ENCODE measurements around the gene GRM2.

DNA sequence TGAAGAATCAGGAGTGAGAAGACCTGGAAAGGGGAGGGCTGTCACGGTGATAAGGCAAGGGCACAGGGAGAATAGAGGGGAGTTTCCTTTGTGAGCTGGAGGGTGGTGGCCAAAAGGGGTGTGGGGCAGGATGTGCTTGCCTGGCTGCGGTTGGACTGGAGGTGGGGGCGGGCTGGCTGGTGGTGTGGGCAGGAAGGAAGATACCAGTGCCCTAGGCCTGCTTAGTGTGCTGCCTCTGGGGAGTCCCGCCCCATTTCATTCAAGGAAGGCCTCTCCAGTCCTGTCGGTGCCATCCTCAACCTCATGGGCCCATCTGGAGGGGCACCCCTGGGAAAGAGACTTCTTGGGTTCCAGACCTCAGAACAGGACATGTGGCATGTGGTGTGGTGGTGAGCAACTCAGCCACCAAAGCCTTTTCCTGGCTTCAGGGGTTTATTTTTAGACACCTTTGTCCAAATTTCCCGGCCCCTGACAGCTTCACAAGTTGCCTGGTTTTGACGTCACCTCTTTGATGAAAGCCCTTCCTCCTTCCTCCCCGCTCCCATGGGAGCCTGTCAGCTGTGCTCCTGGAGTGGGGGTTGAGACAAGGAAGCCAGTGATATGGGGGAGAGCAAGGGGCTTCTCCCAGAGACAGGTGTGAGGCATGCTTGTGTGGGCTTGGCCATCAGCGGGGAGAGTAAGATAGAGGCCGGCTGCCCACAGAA, 20.2 kb upstream of the GRM2 start:
- TF ChIP-seq CTCF (IDR thresholded peaks at IDR 0.05) (no peak), ZFX (IDR thresholded peaks at IDR 0.05; ENCODE audit: borderline replicate concordance) (no peak)

Data from 22Rv1 (cell line).